ENCODE results near the gene MYL2.

DNA sequence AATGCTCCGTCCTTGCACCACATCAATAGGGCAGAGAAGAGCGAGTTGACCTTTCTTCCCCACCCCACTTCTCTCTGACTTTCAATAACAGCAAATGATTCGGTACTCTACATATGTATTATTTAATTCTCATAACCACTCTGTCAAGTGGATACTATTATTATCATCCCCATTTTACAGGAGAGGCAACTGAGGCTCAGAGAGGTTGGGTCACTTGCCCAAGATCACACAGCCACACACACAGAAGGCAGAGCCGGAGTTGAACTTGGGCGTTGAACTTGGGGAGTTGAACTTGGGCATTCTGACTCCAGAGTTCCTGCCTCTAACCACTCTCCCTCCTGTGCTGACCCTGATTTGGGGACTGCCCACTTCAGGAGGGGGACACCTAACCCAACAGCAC, 659 bp downstream of the MYL2 start:
- TF ChIP-seq CTCF (IDR thresholded peaks at IDR 0.05) = no peak
- TF ChIP-seq POLR2A (IDR thresholded peaks at IDR 0.05) = no peak
